Mesendoderm (in vitro differentiated cells): ENCODE data around the gene ZNF180. TPM values are rescaled to one million over a fixed set of nuclear protein-coding genes. Genes with fewer than 3 reads are reported as not detected.

Source experiments
- DNase-seq: peaks from one replicate; pipeline ENCODE4 v3.0.0; 2013
- H2AK5ac ChIP-seq: 2 replicates; pipeline ENCODE4 v1.6.1; 2013; ENCODE audit warnings: low read length, inconsistent platforms
- H2BK120ac ChIP-seq: 2 replicates; pipeline ENCODE4 v1.6.1; 2013; ENCODE audit warnings: low read depth, mild to moderate bottlenecking, low read length, moderate library complexity, mixed read lengths
- H2BK15ac ChIP-seq: replicated peaks from 2 replicates; pipeline ENCODE4 v1.6.1; 2013; ENCODE audit warnings: low read depth, mild to moderate bottlenecking, moderate library complexity
- H2BK5ac ChIP-seq: 2 replicates; pipeline ENCODE4 v1.6.1; 2013; ENCODE audit warnings: low read length, inconsistent platforms
- H3K18ac ChIP-seq: 2 replicates; pipeline ENCODE4 v1.6.1; 2013; ENCODE audit warnings: mild to moderate bottlenecking, low read length, mixed read lengths
- H3K23ac ChIP-seq: one replicate; pipeline ENCODE4 v1.6.1; 2013; ENCODE audit warnings: low read length
- H3K27ac ChIP-seq: 2 replicates; pipeline ENCODE4 v1.5.1; 2013; ENCODE audit warnings: low read depth, mild to moderate bottlenecking, inconsistent platforms, low read length, moderate library complexity
- H3K27me3 ChIP-seq: 2 replicates; pipeline ENCODE4 v1.6.1; 2013; ENCODE audit warnings: low read length, control low read depth, mild to moderate bottlenecking, inconsistent platforms; ENCODE audit not compliant: insufficient read depth, poor library complexity
- H3K36me3 ChIP-seq: 2 replicates; pipeline ENCODE4 v1.6.1; 2013; ENCODE audit warnings: low read length, inconsistent platforms; ENCODE audit not compliant: control insufficient read depth, insufficient read depth
- H3K4ac ChIP-seq: one replicate; pipeline ENCODE4 v1.6.1; 2013; ENCODE audit warnings: low read depth, mild to moderate bottlenecking, low read length, moderate library complexity
- H3K4me1 ChIP-seq: 2 replicates; pipeline ENCODE4 v1.6.1; 2013; ENCODE audit warnings: low read depth, low read length, inconsistent platforms; ENCODE audit not compliant: control insufficient read depth
- H3K4me2 ChIP-seq: 2 replicates; pipeline ENCODE4 v1.6.1; 2013; ENCODE audit warnings: low read length
- H3K4me3 ChIP-seq: 2 replicates; pipeline ENCODE4 v1.5.1; 2013; ENCODE audit warnings: mild to moderate bottlenecking, low read length
- H3K56ac ChIP-seq: one replicate; pipeline ENCODE4 v1.6.1; 2013; ENCODE audit warnings: low read length
- H3K79me1 ChIP-seq: 2 replicates; pipeline ENCODE4 v1.6.1; 2013; ENCODE audit warnings: low read length, inconsistent platforms
- H3K79me2 ChIP-seq: 2 replicates; pipeline ENCODE4 v1.6.1; 2013; ENCODE audit warnings: mild to moderate bottlenecking, low read length; ENCODE audit not compliant: control insufficient read depth, insufficient read depth
- H3K9ac ChIP-seq: 2 replicates; pipeline ENCODE4 v1.6.1; 2013; ENCODE audit warnings: low read length, inconsistent platforms
- H4K5ac ChIP-seq: one replicate; pipeline ENCODE4 v1.6.1; 2013; ENCODE audit warnings: low read length
- H4K8ac ChIP-seq: one replicate; pipeline ENCODE4 v1.6.1; 2013; ENCODE audit warnings: low read depth, mild to moderate bottlenecking, control low read depth, low read length, moderate library complexity
- WGBS: extraction: QIAGEN DNeasy Blood & Tissue Kit; methylation state at CpG from one replicate; pipeline ENCODE4 v1.1.7; 2013; ENCODE audit warnings: low lambda C conversion rate, missing lambda C conversion rate; ENCODE audit not compliant: insufficient coverage; ENCODE audit errors: extremely low coverage; 5-methylcytosine and 5-hydroxymethylcytosine counted together
- polyA plus RNA-seq, 2 experiments: library from polyadenylated mRNA; stranded (reverse); fragments of 200-250 nt; gene quantifications; one replicate each; pipeline ENCODE4 v1.2.3, GENCODE V29; 2013

ZNF180 gene
- 5.2 TPM for polyA plus RNA-seq (2013, experiment 1 of 2)
- 5.2 TPM for polyA plus RNA-seq (2013, experiment 2 of 2)

- H3K4me2 ChIP-seq: peak within 1 kb of the TSS; percentile 62
- no peak within 1 kb of the TSS for H3K23ac ChIP-seq
- H3K4ac ChIP-seq: no peak within 1 kb of the TSS
- peak within 1 kb of the TSS; percentile 67 for H2BK5ac ChIP-seq
- peak within 1 kb of the TSS; percentile 66 for H3K4me3 ChIP-seq
- H3K79me1 ChIP-seq: peaks cover 28% of the 10 kb centered on the region
- no peak within 1 kb of the TSS for H4K8ac ChIP-seq
- H2BK15ac ChIP-seq: no peak within 1 kb of the TSS
- peaks cover 27% of the 10 kb centered on the region for H3K79me2 ChIP-seq
- no CpG with 5 or more reads among the region's 78 CpGs for WGBS
- H2AK5ac ChIP-seq: no peak within 1 kb of the TSS
- H2BK120ac ChIP-seq: no peak within 1 kb of the TSS
- H3K18ac ChIP-seq: no peak within 1 kb of the TSS
- H3K56ac ChIP-seq: peak within 1 kb of the TSS; percentile 95
- peak; percentile 97 for DNase-seq
- no peak within 1 kb of the TSS for H3K27ac ChIP-seq
- H3K27me3 ChIP-seq: no peaks in the 10 kb centered on the region
- peaks cover 6% of the 10 kb centered on the region for H3K4me1 ChIP-seq
- H4K5ac ChIP-seq: no peak within 1 kb of the TSS
- peak within 1 kb of the TSS; percentile 98 for H3K9ac ChIP-seq
- H3K36me3 ChIP-seq: peaks cover 5% of the 10 kb centered on the region
These were observed at the start of gene ZNF180 for GRCh38 chr19:44499962-44500949. Gene ZNF180, minus strand, starts transcription at chr19:44500522. Its CDS starts 3,188 bp downstream, at chr19:44497334.

GRCh38 chr19:44549507-44549906, 49.2 kb upstream of the ZNF180 start:
- Histone ChIP-seq H3K79me1 (no peaks in the 10 kb centered on the region), H3K56ac (no peak overlapping the region), H3K4me2 (no peak overlapping the region), H3K27me3 (no peaks in the 10 kb centered on the region), H3K27ac (no peak overlapping the region), H2BK15ac (no peak overlapping the region), H2BK5ac (no peak overlapping the region), H3K4me3 (no peak overlapping the region), H2BK120ac (no peak overlapping the region), H3K4ac (no peak overlapping the region), H3K9ac (no peak overlapping the region), H4K8ac (no peak overlapping the region), H4K5ac (no peak overlapping the region), H2AK5ac (no peak overlapping the region), H3K4me1 (no peaks in the 10 kb centered on the region), H3K36me3 (no peaks in the 10 kb centered on the region), H3K79me2 (no peaks in the 10 kb centered on the region), H3K23ac (no peak overlapping the region), H3K18ac (no peak overlapping the region)
- DNase-seq: no peak
- no CpG with 5 or more reads among the region's 3 CpGs for WGBS

- Histone ChIP-seq H3K4me1 (no peaks in the 10 kb centered on the region), H3K18ac (no peak overlapping the region), H2BK5ac (no peak overlapping the region), H3K9ac (no peak overlapping the region), H3K27me3 (no peaks in the 10 kb centered on the region), H4K5ac (no peak overlapping the region), H2BK15ac (no peak overlapping the region), H3K4ac (no peak overlapping the region), H2AK5ac (no peak overlapping the region), H3K4me2 (no peak overlapping the region), H3K4me3 (no peak overlapping the region), H3K79me2 (no peaks in the 10 kb centered on the region), H3K79me1 (no peaks in the 10 kb centered on the region), H3K36me3 (no peaks in the 10 kb centered on the region), H4K8ac (no peak overlapping the region), H3K23ac (no peak overlapping the region), H3K56ac (no peak overlapping the region), H2BK120ac (no peak overlapping the region), H3K27ac (no peak overlapping the region)
- no peak for DNase-seq
- no CpG with 5 or more reads among the region's 4 CpGs for WGBS
These were observed 48.4 kb upstream of the ZNF180 start for GRCh38 chr19:44548736-44549135.

- Histone ChIP-seq H2BK5ac (no peak overlapping the region), H3K4me2 (no peak overlapping the region), H3K9ac (no peak overlapping the region), H3K4me3 (no peak overlapping the region), H4K5ac (no peak overlapping the region), H3K27me3 (no peaks in the 10 kb centered on the region), H2BK15ac (no peak overlapping the region), H3K56ac (no peak overlapping the region), H3K79me2 (no peaks in the 10 kb centered on the region), H3K23ac (no peak overlapping the region), H3K4ac (no peak overlapping the region), H2AK5ac (no peak overlapping the region), H4K8ac (no peak overlapping the region), H3K79me1 (no peaks in the 10 kb centered on the region), H2BK120ac (no peak overlapping the region), H3K36me3 (no peaks in the 10 kb centered on the region), H3K4me1 (no peaks in the 10 kb centered on the region), H3K18ac (no peak overlapping the region), H3K27ac (no peak overlapping the region)
- DNase-seq: no peak
- 100% methylated on average over 1 of the region's 2 CpGs for WGBS
These were observed 43.7 kb upstream of the ZNF180 start for GRCh38 chr19:44544031-44544430.

- no peak overlapping the region for H2BK5ac ChIP-seq
- no peak for DNase-seq
- H2BK15ac ChIP-seq: no peak overlapping the region
- no peaks in the 10 kb centered on the region for H3K79me1 ChIP-seq
- no peak overlapping the region for H3K9ac ChIP-seq
- H3K18ac ChIP-seq: no peak overlapping the region
- H3K56ac ChIP-seq: no peak overlapping the region
- no peak overlapping the region for H3K27ac ChIP-seq
- no peak overlapping the region for H3K23ac ChIP-seq
- no peaks in the 10 kb centered on the region for H3K79me2 ChIP-seq
- no peaks in the 10 kb centered on the region for H3K27me3 ChIP-seq
- no CpG with 5 or more reads among the region's 1 CpG for WGBS
- H3K36me3 ChIP-seq: no peaks in the 10 kb centered on the region
- H3K4me3 ChIP-seq: no peak overlapping the region
- H4K5ac ChIP-seq: no peak overlapping the region
- no peaks in the 10 kb centered on the region for H3K4me1 ChIP-seq
- H2AK5ac ChIP-seq: no peak overlapping the region
- H3K4me2 ChIP-seq: no peak overlapping the region
- no peak overlapping the region for H2BK120ac ChIP-seq
- H3K4ac ChIP-seq: no peak overlapping the region
- H4K8ac ChIP-seq: no peak overlapping the region
These were observed 42.3 kb upstream of the ZNF180 start for GRCh38 chr19:44542671-44543070.
